NCI-H345 treated with DMSO at 0.1 percent for 48 hours (cell line): Measurements from ENCODE around the gene AHSA1.

ENCODE experiments used
- DNase-seq: peaks from one replicate; lab custom pipeline; 2025; ENCODE audit not compliant: unreplicated experiment; lab: John Stamatoyannopoulos, UW

The AHSA1 gene

DNA sequence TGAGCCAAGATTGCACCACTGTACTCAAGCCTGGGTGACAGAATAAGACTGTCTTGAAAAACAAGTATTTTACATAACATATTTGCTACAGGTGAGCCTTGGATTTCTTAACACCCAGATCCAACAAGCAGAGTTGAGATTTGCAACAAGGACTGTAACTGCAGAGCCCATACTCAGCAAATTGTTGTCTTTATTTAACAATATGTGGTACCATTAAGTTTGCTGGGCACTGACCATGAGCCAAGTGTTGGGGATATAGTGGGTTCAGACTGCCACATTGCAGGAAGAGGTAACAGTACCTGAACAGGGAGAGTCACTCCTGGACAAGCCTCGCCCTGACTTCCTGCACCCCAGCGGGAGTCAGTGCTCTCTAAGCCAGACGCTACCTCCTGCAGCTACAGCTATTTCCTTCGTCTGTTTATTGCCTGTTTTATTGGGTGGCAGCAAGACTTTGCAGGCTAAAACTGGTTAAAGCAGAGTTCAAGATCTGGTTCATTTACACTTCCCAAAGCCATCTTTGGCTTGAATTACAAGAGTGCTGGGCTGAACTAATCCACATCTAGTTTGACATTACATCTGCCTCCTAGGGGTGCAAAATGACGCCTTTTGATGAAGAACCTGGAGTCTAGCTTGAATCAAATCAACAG, 12.5 kb downstream of the AHSA1 start:
- DNase-seq: no peak

DNA sequence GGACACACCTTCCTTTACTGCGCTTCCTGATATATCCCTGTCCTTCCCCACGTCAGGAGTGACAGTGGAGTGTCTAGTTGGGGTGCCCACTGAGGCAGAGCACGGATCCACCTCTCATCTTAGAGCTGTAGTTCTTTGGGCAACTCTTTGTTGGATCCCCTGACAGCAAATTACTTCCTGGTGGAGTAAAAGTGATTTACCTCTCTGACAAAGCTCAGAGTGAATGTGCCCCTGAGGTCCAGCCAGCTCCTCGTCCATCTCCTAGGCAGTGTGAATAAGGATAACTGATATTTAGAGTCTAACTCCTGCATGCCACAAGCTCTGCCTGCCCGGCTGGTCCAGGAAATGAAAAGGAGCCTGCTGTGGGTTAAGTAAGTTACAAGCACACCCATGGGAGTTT, 16.0 kb downstream of the AHSA1 start:
- no peak for DNase-seq

DNA sequence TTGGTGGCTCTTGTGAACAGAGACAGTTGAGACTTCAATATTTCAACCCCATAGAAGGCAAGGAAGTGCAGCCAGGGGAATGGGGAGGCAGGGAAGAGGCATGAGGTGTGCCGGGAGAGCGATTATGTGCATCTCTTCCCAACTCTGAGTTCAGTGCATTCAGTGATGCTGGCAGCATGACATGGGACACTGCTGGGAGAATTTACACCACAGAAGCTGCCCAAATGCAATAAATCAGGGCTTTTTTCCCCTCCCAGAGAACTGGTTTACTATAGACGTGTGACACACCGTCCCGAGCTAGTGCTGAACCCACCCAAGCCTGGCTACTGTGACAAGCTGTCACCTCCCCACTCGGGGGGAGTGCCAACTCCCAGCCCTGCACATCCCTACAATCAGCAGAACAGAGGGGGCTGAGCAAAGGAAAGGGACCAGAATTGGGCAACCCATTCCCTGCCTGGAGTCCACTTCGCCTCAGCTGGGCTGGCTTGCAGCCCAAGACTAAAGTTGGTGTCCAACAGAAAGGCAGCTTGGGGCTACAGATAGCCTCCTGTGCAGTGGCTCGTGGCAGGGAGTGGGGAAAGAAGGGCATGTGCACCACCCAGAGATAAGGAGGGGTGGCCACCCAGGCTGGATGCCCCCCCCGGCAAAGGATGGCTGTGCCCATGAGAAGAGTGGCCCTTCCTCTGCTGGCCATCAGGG, 16.7 kb downstream of the AHSA1 start:
- DNase-seq: no peak

DNA sequence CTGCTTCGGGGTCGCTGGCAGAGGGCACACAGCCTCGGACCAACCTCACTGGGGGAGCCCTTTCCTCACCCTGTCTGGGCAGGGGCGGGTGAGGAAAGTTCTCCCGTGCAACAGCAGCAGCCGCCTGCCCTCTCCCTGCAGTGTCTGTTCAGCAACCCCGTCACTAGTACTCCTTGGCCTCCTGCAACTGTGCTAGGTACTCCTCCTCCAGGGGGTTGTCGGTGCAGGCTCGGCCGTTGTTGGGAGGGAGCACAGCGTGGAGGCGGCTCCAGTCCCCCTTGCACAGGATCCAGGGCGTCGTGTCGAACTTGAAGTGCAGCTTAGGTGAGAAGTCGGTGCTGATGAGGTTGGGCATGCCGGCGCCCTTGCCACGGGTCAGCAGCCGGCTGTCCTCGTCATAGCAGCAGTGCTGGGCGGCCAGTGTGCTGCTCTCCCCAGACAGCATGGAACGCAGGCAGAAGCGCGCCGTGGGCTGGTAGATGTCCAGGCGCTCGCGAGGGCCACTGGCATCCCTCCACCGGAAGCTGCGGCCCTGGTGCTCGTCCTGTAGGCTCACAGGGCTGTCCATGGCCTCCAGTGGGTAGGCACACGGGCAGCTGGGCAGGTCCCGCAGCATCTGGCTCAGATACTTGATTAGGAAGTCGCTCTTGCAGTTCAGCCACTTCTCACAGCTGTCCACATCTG, 17.7 kb downstream of the AHSA1 start:
- no peak for DNase-seq

DNA sequence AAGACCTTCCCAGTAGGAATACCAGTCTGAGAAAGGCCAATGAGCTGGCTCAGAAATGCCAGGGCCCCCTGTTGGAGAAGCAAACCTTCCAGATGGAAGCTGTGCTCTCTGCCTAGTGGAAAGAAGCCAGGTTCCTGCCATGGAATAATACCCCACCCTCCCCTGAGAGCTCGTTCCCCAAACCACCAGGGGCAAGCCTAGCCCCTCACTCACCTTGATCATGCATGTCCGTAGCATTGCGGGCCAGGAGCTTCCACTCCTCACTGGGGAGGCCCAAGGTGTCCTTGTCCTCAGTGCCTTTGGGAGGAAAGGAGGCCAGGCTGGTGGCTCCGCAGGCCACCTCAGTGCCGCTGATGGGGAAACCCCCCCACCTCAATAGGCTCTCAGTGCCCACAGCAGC, 20.1 kb downstream of the AHSA1 start:
- DNase-seq: no peak

DNA sequence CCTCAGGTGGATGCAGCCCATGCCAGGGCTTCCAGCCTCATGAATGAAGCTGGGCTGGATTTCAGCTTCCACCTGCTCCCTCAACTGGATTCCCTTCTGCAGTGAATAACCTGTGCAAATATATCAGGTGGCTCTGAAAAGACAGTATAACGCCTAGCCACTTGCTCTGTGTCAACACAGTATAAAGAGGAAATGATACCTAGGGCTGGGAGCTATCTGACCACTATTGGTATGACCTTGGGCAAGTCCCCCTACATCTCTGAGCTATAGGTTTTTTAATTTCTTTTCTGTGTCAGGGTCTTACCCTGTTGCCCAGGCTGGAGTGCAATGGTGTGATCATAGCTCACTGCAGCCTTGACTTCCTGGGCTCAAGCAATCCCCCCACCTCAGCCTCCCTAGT, 20.9 kb downstream of the AHSA1 start:
- no peak for DNase-seq

DNA sequence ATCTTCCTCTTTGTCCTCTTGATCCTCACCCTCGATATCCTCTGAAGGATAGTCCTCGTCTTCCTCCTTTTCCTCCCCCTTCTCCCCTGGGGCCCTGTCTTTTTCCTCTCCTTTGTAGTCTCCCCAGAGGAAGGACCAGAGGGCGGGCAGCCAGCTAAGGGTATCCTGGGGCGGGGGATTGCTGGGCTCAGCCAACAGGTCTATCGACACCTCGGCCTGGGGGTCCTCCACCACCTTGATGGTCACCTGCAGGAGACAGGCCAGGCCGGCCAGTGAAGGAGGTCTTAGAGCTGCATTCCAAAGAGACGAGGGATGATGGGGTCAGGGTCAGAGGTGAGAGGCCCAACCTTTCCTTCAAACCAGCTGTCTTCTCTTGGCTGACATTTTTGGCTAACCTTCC, 24.5 kb downstream of the AHSA1 start:
- no peak for DNase-seq

DNA sequence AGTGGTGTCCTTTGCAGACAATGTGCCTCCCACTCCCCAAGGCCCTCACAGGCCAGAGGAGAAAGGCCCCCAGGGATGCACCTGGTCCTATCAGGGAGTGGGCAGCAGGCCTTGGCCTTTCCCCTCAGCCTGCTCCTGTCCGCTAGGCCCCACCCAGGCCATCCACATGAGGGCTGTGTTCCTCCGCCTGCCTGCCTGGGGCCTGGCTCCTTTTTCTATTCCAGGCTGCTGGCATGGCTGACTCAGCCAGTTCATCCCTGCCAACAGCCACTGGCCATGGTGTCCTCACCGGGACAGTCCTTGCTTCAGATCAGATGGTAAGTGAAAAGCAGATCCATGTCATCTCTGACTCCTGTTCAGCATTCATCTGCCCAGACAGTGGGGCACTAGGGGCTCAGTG, 27.4 kb downstream of the AHSA1 start:
- DNase-seq: no peak

DNA sequence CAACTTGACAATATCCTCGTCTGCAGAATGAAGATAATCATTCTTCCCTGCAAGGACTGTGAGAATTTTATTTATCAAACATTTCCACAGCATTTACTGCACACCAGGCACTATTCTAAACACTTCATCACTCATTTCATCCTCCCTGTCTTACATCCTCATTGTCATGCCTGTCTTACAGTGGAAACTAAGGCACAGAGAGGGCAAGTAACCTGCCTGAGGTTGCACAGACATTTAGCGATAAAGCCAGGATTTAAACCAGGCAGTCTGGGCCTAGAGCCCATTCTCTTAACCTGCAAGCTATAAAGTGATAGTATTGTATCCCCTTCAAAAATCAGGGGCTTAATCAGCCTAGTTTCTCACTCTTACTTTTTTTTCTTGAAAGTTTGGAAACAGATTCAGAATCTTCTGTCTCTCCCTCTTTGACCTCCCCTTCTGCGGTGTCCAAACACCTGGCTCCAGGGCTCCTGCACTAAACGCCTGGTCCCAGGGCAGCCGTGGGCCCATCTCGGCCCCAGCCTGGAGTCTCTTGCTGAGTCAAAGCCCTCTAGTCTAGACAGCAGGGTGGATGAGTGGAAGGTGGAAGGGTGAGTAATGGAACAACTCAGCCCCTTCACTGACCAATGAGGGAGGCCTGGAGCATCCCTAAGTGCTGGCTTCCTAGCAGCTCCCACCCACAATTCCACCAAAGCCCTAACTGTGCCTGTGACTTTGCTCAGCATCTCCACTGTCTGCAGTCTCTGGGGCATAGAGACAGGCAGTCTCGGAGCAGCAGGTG, 28.2 kb downstream of the AHSA1 start:
- no peak for DNase-seq

DNA sequence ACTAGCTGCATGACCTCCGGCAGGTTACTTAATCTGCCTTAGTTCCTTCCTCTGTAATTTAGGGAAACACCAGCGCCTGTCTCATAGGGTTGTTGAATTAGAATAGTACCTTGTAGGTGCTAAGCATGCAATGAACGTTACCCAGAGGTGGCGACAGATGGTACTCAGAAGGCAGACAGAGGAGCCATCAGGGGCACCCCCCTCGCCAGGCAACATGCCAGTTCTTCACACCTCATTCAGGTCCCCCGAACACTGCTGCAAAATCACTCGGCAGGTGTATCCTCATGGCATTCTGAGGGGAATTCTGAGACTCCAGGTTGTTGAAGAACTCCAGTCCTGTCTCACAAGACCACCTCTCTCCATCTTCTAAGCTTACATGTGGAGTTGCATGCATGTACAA, 30.7 kb downstream of the AHSA1 start:
- no peak for DNase-seq

DNA sequence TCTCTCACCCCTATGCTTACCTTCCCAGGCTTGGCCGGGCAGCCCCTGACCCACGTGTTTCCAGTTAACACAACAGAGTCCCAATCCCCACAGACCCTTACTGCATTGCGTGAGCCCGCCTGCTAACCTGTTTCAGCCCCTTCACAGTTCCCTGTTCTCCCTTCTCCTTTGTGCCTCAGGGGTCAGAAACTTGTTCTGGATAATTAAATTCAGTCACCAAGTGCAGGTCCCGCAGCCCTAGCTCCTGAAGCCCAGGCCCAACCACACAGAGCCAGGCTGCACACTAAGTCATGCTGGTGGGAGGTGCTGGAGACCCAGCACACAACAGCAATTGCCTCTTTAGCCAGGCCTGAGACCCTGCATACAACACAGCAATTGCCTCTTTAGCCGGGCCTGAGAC, 31.1 kb downstream of the AHSA1 start:
- DNase-seq: no peak

DNA sequence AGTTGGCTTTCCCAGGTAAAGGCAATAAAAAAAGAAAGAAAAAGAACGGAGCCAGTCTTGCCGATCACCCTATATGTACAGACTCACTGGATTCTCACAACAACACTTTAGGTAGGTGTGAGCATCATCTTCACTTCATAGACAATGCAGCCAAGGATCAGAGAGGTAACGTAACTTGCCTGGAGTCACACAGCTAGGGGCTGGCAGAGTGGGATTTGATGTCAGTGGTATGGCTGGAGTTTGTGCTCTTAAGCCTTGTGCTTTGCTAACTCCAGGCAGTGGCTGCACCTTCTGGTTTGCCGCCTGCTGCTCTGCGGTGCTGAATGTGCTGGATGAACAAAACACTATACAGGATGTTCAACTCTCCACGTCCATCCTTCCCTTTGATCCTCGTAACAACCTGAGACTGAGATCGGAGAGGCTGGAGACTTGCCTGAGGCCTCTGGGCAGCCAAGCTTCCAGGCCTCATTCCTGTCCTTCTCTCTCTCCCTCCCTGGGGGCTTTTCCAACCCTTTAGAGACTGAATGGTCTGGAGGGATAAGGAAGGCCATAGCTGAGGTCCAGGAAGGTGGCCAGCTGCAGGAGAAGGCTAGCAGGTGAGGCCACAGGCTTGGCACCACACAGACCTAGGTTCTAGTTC, 32.6 kb downstream of the AHSA1 start:
- no peak for DNase-seq

DNA sequence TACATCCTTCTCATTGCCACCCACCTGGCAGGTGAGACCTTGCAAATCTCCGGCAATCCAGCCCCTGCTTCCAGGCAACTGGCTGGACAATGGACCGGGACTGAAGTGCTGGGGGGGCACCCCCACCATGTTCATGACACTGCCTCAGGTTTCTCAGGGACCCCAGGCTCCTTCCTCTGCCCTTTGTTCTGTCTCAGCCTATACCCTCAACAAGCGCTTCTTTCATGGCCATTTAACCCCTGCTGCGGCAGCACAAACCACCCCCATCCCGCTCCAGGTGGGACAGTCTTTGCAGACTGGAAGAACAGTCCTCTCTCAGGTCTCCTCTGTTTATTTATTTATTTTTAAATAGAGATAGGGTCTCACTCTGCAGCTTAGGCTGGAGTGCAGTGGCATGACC, 33.2 kb downstream of the AHSA1 start:
- no peak for DNase-seq

DNA sequence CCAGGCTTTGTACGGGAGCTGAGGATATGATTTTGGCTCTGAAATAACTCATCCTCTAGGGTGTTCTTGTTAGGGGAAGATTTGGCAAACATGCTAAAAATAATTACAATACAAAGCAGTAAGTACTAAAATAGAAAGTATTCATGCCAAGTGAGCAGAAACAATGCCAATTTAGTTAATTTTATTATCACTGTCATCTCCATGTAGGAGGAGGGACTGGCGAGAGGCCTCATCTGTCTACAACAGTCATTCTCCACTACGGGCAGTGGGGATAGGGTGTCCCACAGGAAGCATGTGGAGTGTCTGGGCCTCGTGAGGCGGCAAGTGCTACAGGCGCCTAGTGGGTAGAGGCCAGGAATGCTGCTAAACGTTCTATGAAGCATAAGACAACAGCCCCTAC, 37.4 kb downstream of the AHSA1 start:
- no peak for DNase-seq

DNA sequence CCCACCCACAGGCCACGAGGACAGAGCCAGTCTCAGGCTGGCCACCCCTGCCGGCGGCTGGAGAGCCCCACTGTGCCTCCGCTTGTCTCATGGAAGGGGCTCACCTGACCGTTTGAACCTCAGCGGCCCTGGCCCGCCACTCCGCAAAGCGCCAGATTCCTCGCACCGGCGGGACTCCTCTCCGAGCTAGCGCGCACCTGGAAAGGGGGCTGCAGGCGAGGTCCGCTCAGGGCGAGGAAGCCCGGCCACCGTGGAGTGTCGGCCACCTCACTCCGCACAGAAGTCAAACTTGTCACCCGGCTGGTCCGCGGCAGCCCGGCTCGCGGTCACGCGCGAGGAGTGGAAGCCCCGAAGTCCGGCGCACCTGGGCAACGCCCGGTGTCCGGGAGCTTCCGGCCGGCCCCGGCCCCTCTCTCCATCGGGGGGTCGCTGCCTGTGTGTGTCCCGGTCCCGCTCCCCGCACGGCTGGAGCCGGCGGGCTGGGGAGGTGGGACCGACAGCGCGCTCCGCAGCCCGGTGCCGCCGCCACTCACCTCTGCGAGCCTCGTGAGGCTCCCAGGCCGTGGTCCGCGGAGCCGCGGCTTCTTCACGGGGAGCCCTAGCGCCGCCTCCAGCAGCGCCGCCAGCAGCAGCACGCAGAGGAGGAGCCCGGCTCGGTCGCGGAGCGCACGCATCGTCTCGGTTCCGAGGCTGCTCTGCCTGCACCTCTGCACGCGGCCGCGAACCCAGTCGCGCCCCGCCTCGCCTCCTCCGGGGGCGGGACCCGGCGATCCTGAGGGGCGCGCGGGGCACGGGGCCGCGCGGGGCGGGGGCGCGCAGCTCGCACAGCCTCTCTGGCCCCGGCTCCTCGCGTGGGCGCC, 40.5 kb downstream of the AHSA1 start, which contains the start of gene ISM2:
Gene ISM2, minus strand, starts transcription at position 697 of the 860 bp plus-strand sequence. Its CDS starts 23 bp downstream, at position 674.
- DNase-seq: no peak

DNA sequence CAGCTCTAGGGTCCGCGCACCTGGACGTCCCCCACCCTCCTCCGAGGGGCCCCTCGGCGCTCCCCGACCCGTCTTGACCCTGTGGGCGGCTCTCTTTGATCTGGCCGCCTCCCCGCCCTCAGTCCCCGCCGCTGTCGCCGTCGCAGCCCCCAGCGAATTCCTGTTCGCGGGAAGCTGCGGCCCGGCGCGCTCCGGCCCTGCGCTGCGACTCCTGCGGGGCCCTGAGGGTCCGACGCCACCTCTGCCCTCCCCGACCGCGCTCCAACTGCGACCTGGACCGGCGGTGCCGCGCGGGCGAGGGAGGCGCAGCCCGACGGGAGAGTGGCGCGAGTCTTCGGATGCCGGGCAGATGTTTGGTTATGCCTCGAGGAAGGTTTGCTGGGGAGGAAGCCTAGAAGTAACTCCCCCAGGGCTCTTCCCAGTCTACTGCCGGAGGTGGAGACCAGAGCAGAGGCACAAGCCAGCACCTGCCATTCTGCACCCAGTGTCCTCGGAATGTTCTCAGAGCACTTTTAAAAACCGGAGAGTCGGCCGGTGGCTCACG, 41.2 kb downstream of the AHSA1 start:
- DNase-seq: peak; percentile 11

DNA sequence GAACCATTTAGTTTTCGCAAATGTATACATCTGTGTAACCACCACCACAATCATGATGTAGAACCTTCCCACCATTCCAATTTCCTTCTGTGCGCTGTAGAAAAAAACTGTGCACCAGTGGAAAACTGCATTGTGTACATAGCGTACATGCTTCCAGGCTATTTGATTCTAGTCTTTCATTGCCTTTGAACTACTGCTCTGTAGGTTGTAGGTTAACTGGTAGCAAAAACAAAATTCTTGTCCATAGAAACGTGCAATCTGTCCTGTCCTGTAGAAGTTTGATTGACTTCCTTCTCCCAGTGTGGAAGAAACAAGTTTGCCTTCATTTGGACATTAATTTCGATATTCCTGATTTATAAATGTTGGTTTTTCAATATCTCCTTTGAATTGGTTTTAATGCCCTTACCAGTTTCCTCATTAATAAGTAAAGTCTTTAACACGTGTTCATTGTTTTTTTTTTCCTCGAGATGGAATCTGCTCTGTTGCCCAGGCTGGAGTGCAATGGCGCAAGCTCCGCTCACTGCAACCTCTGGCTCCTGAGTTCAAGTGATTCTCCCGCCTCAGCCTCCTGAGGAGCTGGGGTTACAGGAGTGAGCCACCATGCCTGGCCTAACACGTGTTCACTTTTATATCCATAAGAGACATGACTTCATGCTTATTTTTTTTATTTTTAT, 44.4 kb downstream of the AHSA1 start:
- DNase-seq: no peak

DNA sequence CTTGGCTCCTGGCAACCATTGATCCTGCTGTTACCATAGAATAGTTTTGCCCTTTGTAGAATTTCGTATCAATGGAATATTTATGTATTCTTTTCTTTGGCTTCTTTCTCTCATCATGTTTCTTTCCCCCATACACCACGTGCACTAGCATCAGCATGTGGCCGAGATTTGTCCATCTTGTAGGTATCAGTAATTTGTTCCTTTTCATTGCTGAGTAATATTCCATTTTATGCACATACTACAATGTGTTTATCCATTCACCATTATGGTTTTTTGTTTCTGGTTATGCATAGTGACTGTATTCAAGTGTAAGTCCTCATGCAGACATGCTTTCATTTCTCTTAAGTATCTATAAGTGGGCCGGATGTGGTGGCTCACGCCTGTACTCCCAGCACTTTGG, 45.2 kb downstream of the AHSA1 start:
- DNase-seq: no peak

DNA sequence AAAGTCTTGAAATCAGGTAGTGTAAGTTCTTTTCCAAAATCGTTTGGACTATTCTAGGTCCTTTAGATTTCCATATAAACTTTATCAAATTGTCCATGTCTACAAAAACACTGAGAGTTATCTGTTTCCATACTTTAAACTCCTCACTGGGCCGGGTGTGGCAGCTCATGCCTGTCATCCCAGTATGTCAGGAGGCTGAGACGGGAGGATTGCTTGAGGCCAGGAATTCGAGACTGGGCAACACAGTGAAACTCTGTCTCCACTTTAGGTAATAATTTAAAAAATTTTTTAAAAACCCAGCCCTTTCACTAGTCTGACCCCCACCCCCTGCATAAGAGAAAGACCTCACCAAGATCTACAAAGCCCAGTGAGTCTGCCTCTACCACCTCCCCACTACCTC, 47.1 kb downstream of the AHSA1 start:
- no peak for DNase-seq
